Transverse colon (tissue), 3 donors: Measurements from ENCODE around the gene KCTD11.

Source experiments
- EP300 ChIP-seq: sonication (generic); formaldehyde crosslinking; IDR thresholded peaks from one replicate; pipeline ENCODE4 v1.6.1; 2017; ENCODE audit warnings: antibody characterized with exemption, low read depth
- POLR2A ChIP-seq: fragments of 450-650 bp; IDR thresholded peaks from one replicate; pipeline ENCODE4 v1.6.1; 2016; ENCODE audit warnings: antibody characterized with exemption, mild to moderate bottlenecking, moderate library complexity
- TF ChIP-seq, protein P1 (sequence below), 5 experiments: fragments of 200-600 bp in 3 of 5; fragments of 450-650 bp in 2 of 5; sonication (generic) in 3 of 5; IDR thresholded peaks; 1 replicate in 2 of 5; 2 replicates in 3 of 5; pipeline ENCODE4 v1.5.1; 2016 to 2017; ENCODE audit warnings: antibody characterized with exemption in 5 of 5, inconsistent platforms in 3 of 5, mild to moderate bottlenecking in 2 of 5, moderate library complexity in 1 of 5

DNA sequence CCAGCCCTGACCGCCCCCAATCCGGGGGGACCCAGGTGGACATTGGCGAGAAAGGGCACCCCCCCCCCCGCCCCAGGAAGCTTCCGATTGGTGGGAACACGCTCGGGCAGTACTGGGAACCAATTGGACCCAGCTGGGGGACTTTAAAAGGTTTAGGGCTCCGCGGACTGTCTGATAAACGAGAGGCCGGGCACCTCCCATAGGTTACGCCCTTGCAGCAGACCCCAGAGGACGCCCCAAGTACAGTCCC, 51.7 kb downstream of the KCTD11 start:
- TF ChIP-seq, protein P1, sequence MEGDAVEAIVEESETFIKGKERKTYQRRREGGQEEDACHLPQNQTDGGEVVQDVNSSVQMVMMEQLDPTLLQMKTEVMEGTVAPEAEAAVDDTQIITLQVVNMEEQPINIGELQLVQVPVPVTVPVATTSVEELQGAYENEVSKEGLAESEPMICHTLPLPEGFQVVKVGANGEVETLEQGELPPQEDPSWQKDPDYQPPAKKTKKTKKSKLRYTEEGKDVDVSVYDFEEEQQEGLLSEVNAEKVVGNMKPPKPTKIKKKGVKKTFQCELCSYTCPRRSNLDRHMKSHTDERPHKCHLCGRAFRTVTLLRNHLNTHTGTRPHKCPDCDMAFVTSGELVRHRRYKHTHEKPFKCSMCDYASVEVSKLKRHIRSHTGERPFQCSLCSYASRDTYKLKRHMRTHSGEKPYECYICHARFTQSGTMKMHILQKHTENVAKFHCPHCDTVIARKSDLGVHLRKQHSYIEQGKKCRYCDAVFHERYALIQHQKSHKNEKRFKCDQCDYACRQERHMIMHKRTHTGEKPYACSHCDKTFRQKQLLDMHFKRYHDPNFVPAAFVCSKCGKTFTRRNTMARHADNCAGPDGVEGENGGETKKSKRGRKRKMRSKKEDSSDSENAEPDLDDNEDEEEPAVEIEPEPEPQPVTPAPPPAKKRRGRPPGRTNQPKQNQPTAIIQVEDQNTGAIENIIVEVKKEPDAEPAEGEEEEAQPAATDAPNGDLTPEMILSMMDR (IDR thresholded peaks at IDR 0.05) = peak in 1 of 5 experiments; percentile 14
- TF ChIP-seq POLR2A (no peak), EP300 (no peak)
